Neural progenitor cell (in vitro differentiated cells): ENCODE measurements around the gene ATF7IP2. TPM values are rescaled to one million over a fixed set of nuclear protein-coding genes. Genes with fewer than 3 reads are reported as not detected.

Experiments
- DNase-seq: peaks from one replicate; pipeline ENCODE4 v3.0.0-alpha.2; 2016; ENCODE audit warnings: low spot score
- H2AFZ ChIP-seq: fragments of 200-600 bp; sonication (generic); replicated peaks from 2 replicates; pipeline ENCODE4 v1.6.1; 2016; ENCODE audit warnings: antibody characterized with exemption
- H3F3A ChIP-seq: fragments of 200-600 bp; sonication (generic); 2 replicates; pipeline ENCODE4 v1.6.1; 2016; ENCODE audit warnings: antibody characterized with exemption, low read depth
- H3K27ac ChIP-seq: fragments of 200-600 bp; sonication (generic); 2 replicates; pipeline ENCODE4 v1.5.1; 2016; ENCODE audit warnings: mild to moderate bottlenecking
- H3K27me3 ChIP-seq: fragments of 200-600 bp; sonication (generic); 2 replicates; pipeline ENCODE4 v1.6.1; 2016; ENCODE audit warnings: mild to moderate bottlenecking, moderate library complexity
- H3K36me3 ChIP-seq: fragments of 200-600 bp; sonication (generic); 2 replicates; pipeline ENCODE4 v1.5.1; 2016
- H3K4me1 ChIP-seq: fragments of 200-600 bp; sonication (generic); 2 replicates; pipeline ENCODE4 v1.6.1; 2016; ENCODE audit warnings: mixed run types
- H3K4me2 ChIP-seq: fragments of 200-600 bp; sonication (generic); 2 replicates; pipeline ENCODE4 v1.6.1; 2016
- H3K4me3 ChIP-seq: fragments of 200-600 bp; sonication (generic); 2 replicates; pipeline ENCODE4 v1.5.1; 2016
- H3K79me2 ChIP-seq: fragments of 200-600 bp; sonication (generic); 2 replicates; pipeline ENCODE4 v1.6.1; 2016; ENCODE audit warnings: low read depth
- H3K9ac ChIP-seq: fragments of 200-600 bp; sonication (generic); 2 replicates; pipeline ENCODE4 v1.6.1; 2016
- H3K9me3 ChIP-seq: fragments of 200-600 bp; sonication (generic); 2 replicates; pipeline ENCODE4 v1.5.1; 2016; ENCODE audit warnings: low read depth
- H4K20me1 ChIP-seq: fragments of 200-600 bp; sonication (generic); 2 replicates; pipeline ENCODE4 v1.6.1; 2016; ENCODE audit warnings: low read depth
- H3K27ac Mint-ChIP-seq: 3 replicates; pipeline ENCODE4 v1.8.0; 2021; ENCODE audit warnings: mixed read lengths
- H3K27me3 Mint-ChIP-seq: 2 replicates; pipeline ENCODE4 v1.8.0; 2022; ENCODE audit warnings: low read depth, mild to moderate bottlenecking, inconsistent platforms, moderate library complexity, mixed read lengths; ENCODE audit not compliant: insufficient read depth
- H3K36me3 Mint-ChIP-seq: 3 replicates; pipeline ENCODE4 v1.8.0; 2021; ENCODE audit warnings: mixed read lengths
- H3K4me1 Mint-ChIP-seq: 3 replicates; pipeline ENCODE4 v1.8.0; 2021; ENCODE audit warnings: mixed read lengths
- H3K4me3 Mint-ChIP-seq: 3 replicates; pipeline ENCODE4 v1.8.0; 2021; ENCODE audit warnings: mild to moderate bottlenecking, moderate library complexity, mixed read lengths
- H3K9me3 Mint-ChIP-seq: 3 replicates; pipeline ENCODE4 v1.8.0; 2020; ENCODE audit warnings: mixed read lengths
- CTCF ChIP-seq: fragments of 200-600 bp; sonication (generic); IDR thresholded peaks from 2 replicates; pipeline ENCODE4 v1.5.1; 2017; ENCODE audit warnings: antibody characterized with exemption, mild to moderate bottlenecking
- EZH2 ChIP-seq: fragments of 200-600 bp; sonication (generic); IDR thresholded peaks from 2 replicates; pipeline ENCODE4 v1.6.1; 2017; ENCODE audit warnings: antibody characterized with exemption, mild to moderate bottlenecking, moderate library complexity
- EZH2phosphoT487 ChIP-seq: fragments of 200-600 bp; sonication (generic); IDR thresholded peaks from 2 replicates; pipeline ENCODE4 v1.6.1; 2017; ENCODE audit warnings: antibody characterized with exemption
- total RNA-seq: library from RNA; depleted of rRNA; stranded (reverse); fragments of >200 nt; gene quantifications from 2 replicates; pipeline ENCODE4 v1.2.3, GENCODE V29; 2015; ENCODE audit warnings: low replicate concordance

Gene ATF7IP2
- total RNA-seq, 1 donor from 2014 or later: 31.0 TPM

GRCh38 chr16:10368969-10369551 is 16.8 kb upstream of the ATF7IP2 start:
- no peaks in the 10 kb centered on the region for H3K27me3 ChIP-seq
- H3F3A ChIP-seq: no peaks in the 10 kb centered on the region
- Mint-ChIP-seq H3K9me3 (peaks cover 5% of the 10 kb centered on the region), H3K36me3 (no peaks in the 10 kb centered on the region), H3K4me1 (no peaks in the 10 kb centered on the region), H3K4me3 (no peak overlapping the region), H3K27me3 (peaks cover 2% of the 10 kb centered on the region), H3K27ac (no peak overlapping the region)
- peak; percentile 48 for DNase-seq
- no peaks in the 10 kb centered on the region for H3K9me3 ChIP-seq
- H3K79me2 ChIP-seq: no peaks in the 10 kb centered on the region
- H3K36me3 ChIP-seq: no peaks in the 10 kb centered on the region
- no peak overlapping the region for H3K4me3 ChIP-seq
- H3K9ac ChIP-seq: no peak overlapping the region
- no peak overlapping the region for H3K4me2 ChIP-seq
- no peak overlapping the region for H2AFZ ChIP-seq
- no peak overlapping the region for H3K27ac ChIP-seq
- TF ChIP-seq EZH2: no peak
- peak; percentile 45 for TF ChIP-seq CTCF
- no peak for TF ChIP-seq EZH2phosphoT487
- no peaks in the 10 kb centered on the region for H3K4me1 ChIP-seq
- no peaks in the 10 kb centered on the region for H4K20me1 ChIP-seq

- H4K20me1 ChIP-seq: no peaks in the 10 kb centered on the region
- Mint-ChIP-seq H3K9me3 (peaks cover 5% of the 10 kb centered on the region), H3K4me3 (no peak overlapping the region), H3K36me3 (no peaks in the 10 kb centered on the region), H3K27me3 (peaks cover 2% of the 10 kb centered on the region), H3K4me1 (no peaks in the 10 kb centered on the region), H3K27ac (no peak overlapping the region)
- TF ChIP-seq EZH2 (no peak), EZH2phosphoT487 (no peak)
- no peaks in the 10 kb centered on the region for H3K36me3 ChIP-seq
- no peaks in the 10 kb centered on the region for H3K9me3 ChIP-seq
- H2AFZ ChIP-seq: no peak overlapping the region
- no peaks in the 10 kb centered on the region for H3F3A ChIP-seq
- H3K27ac ChIP-seq: no peak overlapping the region
- H3K27me3 ChIP-seq: no peaks in the 10 kb centered on the region
- H3K4me1 ChIP-seq: no peaks in the 10 kb centered on the region
- no peak for DNase-seq
- H3K79me2 ChIP-seq: no peaks in the 10 kb centered on the region
- H3K4me2 ChIP-seq: no peak overlapping the region
- H3K9ac ChIP-seq: no peak overlapping the region
- H3K4me3 ChIP-seq: no peak overlapping the region
Measured at GRCh38 chr16:10370096-10370726, 15.7 kb upstream of the ATF7IP2 start.

- no peaks in the 10 kb centered on the region for H4K20me1 ChIP-seq
- no peaks in the 10 kb centered on the region for H3F3A ChIP-seq
- H3K4me3 ChIP-seq: no peak overlapping the region
- no peak for DNase-seq
- H3K9ac ChIP-seq: no peak overlapping the region
- no peaks in the 10 kb centered on the region for H3K36me3 ChIP-seq
- no peak overlapping the region for H2AFZ ChIP-seq
- no peaks in the 10 kb centered on the region for H3K27me3 ChIP-seq
- no peaks in the 10 kb centered on the region for H3K79me2 ChIP-seq
- peaks cover 2% of the 10 kb centered on the region for H3K27me3 Mint-ChIP-seq
- no peak overlapping the region for H3K4me2 ChIP-seq
- no peak for TF ChIP-seq CTCF
- no peak for TF ChIP-seq EZH2
- no peak for TF ChIP-seq EZH2phosphoT487
- H3K36me3 Mint-ChIP-seq: no peaks in the 10 kb centered on the region
- no peaks in the 10 kb centered on the region for H3K9me3 ChIP-seq
- H3K4me3 Mint-ChIP-seq: no peak overlapping the region
- H3K9me3 Mint-ChIP-seq: peaks cover 9% of the 10 kb centered on the region
- H3K27ac Mint-ChIP-seq: no peak overlapping the region
- no peaks in the 10 kb centered on the region for H3K4me1 ChIP-seq
- H3K27ac ChIP-seq: no peak overlapping the region
- no peaks in the 10 kb centered on the region for H3K4me1 Mint-ChIP-seq
Measured at GRCh38 chr16:10371592-10371991, 14.3 kb upstream of the ATF7IP2 start.

GRCh38 chr16:10373556-10373955 is 12.3 kb upstream of the ATF7IP2 start:
- Histone ChIP-seq H3K4me1 (no peaks in the 10 kb centered on the region), H3K4me3 (no peak overlapping the region), H4K20me1 (no peaks in the 10 kb centered on the region), H3K27ac (no peak overlapping the region), H3K27me3 (no peaks in the 10 kb centered on the region), H3F3A (no peaks in the 10 kb centered on the region), H3K79me2 (no peaks in the 10 kb centered on the region), H3K36me3 (no peaks in the 10 kb centered on the region), H3K4me2 (no peak overlapping the region), H2AFZ (no peak overlapping the region), H3K9me3 (no peaks in the 10 kb centered on the region), H3K9ac (no peak overlapping the region)
- no peak for DNase-seq
- TF ChIP-seq EZH2phosphoT487 (no peak), EZH2 (no peak), CTCF (no peak)
- no peaks in the 10 kb centered on the region for H3K4me1 Mint-ChIP-seq
- no peak overlapping the region for H3K4me3 Mint-ChIP-seq
- H3K36me3 Mint-ChIP-seq: no peaks in the 10 kb centered on the region
- H3K27me3 Mint-ChIP-seq: no peaks in the 10 kb centered on the region
- peaks cover 11% of the 10 kb centered on the region for H3K9me3 Mint-ChIP-seq
- no peak overlapping the region for H3K27ac Mint-ChIP-seq
